HG03565 (cell line): Measurements from ENCODE around the gene MCF2L.

ENCODE experiments used
- ATAC-seq: cut with Tn5 transposase; IDR thresholded peaks from one replicate; pipeline ENCODE4 v1.9.1; 2021; ENCODE audit warnings: mild to moderate bottlenecking, moderate library complexity; ENCODE audit not compliant: unreplicated experiment

The MCF2L gene

DNA sequence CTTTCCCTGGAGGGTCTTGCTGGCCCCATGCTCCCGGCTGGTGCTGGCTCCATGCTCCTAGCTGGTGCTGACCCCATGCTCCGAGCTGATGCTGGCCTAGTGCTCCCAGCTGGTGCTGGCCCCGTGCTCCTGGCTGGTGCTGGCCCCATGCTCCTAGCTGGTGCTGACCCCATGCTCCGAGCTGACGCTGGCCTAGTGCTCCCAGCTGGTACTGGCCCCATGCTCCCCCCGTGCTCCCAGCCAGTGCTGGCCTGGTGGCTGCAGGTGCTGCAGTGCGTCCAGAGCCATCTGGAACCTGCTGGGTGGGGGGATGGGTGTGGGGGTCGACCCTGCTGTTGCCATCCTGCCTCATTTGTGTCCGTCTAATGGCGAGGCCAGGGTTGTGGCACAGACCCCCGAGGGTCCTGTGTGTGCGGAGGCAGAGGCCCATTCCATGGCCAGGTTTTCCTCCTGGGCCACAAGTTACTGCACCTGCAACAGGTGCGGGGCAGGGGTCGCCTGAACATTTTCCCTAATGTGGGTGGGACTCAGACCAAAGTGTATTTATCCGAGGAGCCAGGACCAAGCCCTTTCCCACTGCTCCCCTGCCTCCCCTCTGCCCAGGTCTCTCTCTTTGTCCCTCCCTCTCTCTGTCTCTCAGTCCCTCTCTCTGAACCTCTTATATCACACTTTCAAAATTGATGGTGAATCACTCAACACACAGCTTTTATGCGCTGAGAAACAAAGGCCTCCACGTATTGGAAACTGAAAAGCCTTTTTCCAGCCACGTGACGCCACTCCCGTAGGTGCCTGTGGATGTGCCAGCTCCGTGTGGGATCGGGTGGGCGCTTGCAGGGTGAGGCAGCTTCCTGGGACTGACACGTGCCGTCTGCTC is 45.1 kb downstream of the MCF2L start:
- ATAC-seq, result no peak

DNA sequence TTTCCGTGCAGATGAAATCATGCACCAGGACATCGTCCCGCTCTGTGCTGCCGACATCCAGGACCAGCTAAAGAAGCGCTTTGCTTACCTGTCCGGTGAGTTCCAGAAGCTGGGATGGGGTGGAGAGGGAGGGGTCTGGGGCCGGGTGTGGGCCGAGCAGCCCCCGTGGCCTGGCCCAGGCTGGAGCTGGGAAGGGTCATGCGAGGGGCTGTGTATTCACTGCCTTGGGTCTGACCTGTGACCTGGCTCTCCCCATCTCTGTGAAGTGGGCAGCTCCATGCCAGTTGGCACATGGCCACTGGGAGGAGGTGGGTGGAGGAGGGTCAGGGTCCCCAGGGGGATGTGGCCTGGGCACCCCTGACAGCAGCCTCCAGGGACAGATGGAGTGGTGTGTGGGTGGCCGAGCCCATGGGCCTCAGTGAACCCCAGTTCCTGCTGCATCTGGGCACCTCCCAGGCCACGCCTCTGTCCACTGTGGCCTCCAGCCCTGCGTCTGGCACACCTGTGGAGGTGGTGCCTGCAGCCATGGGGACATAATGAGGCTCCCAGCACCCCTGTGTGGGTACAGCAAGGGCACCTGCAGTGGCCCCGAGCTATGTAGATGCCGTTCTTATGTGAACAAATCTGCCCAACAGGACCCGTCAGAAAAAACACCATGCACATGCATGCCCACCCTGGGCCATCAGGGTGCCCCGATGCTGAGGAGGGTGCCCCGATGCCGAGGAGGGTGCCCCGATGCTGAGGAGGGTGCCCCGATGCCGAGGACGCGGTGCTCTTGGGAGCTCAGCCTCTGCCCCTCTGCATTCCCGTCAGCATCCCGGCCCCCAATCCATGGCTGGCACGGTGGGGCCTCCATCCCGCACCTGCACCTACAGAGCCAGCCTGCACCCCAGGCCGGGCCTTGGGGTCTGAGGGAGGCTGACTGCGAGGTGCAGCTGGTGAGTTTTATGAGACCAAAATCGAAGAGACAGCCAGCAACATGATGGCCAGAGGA is 46.0 kb downstream of the MCF2L start:
- no peak for ATAC-seq

DNA sequence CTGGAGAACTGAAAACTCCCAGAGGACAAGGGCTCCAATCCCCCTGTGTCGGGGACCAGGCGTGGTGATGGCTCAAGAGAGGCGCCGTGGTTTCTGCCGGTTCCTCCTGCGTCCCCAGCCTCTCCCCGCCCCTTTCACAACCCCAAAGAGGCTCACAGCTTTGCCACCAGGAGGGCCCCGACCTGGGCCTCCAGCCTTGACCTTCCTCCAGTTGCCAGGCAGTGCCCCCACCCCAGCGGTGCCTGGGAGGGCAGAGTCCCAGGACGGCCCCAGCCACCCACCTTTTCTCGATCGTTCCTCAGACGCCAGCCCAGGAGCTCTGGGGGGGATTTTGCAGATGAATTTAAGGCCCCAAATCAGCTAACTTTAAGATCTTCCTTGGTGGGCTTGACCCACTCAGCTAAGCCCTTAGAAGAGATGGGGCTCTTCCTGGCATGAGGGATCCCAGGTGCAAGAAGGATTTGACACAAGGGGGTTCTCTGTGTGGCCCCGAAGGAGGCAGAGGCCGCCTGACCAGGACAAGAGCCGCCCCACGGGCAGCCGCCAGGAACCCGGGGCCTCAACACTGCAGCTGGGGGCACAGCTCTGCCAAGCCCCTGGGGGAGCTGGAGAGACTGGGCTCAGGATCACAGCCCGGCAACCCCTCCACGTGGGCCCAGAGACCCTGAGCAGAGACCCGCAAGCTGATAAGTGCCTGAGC is 47.0 kb downstream of the MCF2L start:
- no peak for ATAC-seq

GRCh38 chr13:113016526-113017295 is 47.7 kb downstream of the MCF2L start:
- no peak for ATAC-seq

DNA sequence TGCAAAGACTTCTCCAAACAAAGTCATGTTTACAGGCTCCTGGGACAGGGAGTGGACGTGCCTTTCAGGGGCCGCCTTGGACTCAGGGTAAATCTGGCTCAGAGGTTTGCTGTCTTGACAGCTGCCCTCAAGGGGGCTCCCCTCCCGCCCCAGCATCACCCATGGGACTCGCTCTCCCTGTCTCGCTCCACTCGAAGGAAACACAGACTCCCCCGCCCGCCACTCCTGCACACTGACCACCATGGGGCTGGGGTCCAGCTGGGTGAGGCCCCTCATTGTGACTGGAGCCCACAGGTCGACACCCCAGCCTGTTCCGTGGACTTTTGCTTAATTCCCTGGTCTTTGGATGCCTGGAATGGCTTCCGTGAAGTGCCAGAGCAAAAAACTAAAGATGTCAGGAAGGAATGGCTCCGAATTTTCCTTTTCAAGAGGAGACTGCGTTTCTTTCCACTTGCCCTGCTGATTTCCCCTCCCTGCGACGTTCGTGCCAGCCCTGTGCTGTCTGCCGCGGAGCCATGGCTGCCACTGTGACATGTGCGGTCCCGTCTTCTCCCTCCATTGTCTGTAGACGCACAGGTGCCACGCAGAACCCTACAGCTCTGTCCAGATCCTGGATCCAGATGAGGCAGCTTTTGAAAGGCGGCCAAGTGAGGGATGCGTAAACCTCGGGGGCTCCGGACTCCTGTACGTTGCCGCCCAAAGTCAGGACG is 48.6 kb downstream of the MCF2L start:
- no peak for ATAC-seq

GRCh38 chr13:113018676-113019465 is 49.9 kb downstream of the MCF2L start:
- no peak for ATAC-seq

DNA sequence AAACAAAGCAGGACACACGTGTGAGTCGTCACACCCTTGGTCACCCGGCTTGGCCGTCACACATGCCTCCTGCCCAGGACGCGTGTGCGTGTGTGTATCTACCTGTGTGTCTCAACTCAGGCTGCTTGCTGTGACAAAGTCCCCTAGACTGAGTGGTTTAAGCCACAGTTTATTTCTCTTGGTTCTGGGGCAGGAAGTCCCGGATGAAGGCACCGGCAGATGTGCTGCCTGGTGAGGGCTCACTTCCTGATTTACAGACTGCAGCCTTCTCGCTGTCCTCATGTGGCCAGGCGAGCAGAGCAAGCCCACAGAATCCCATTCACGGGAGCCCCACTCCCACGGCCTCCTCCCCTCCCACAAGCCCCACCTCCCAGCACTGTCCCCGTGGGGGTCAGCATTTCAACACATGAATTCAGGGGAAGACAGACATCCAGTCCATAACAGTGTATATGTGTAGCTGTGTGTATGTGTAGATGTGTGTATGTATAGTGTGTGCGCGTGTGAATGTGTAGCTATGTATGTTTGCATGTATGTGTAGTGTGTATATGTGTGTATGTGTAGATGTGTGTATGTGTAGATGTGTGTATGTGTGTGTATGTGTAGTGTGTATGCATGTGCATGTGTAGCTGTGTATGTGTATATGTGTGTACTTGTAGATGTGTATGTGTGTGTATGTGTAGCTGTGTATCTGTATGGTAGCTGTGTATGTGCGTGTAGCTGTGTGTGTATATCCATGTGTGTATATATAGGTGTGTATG is 51.5 kb downstream of the MCF2L start:
- ATAC-seq, result no peak

GRCh38 chr13:113021391-113021790 is 52.4 kb downstream of the MCF2L start:
- ATAC-seq, result no peak

- no peak for ATAC-seq
Observed at GRCh38 chr13:113021811-113022210, 52.8 kb downstream of the MCF2L start.

DNA sequence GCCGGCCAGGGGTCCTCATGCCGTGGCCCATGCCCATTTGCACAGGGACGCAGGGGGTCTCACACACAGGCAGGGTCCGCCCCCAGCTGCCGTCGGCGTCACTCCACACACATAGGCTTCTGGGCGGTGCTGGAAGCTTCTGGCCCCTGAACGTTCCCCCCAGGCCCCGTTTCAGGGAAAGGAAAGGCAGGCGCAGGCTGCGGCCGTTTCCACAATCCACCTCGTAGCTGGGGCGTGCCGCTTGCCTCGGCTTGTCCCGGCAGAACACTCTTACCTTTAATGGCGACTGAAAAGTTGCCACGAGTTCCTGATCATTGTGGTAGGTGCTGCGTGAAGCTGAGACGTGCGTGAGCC is 53.4 kb downstream of the MCF2L start:
- no peak for ATAC-seq

- no peak for ATAC-seq
Observed at GRCh38 chr13:113022745-113023574, 53.9 kb downstream of the MCF2L start.

DNA sequence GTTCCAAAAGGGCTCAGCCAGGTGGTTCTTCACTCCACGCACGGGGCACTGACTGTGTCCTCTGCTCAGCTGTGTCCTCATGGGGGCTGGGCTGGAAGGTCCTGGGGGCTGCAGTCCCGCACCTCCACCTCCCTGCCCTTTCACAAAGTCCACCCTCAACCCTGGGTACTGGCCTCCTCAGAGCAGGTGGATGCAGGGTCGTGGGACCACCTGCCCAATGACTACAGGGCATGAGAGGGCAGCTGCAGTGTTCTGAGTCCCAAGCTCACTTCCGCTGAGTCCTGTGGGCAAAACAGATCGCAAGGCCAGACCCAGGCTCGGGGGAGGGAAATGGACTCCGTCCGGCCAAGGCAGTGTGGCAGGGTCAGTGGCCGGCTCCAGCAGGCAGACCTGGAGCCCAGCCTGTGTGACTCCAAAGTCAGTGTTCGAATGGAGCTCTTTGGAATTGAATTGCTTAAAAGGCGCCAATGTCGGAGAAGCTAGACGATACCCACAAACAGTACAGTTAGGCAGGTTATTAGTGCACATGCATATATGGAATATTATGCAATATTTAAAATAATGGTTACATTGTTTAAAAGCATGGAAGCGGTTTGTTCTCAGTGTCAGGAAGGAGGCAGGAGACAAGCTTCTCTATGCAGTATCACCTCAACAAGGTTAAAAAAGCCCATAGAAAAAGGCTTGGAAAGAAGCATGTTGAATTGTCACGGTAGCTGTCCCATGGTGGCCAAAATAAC is 54.8 kb downstream of the MCF2L start:
- ATAC-seq, result no peak

GRCh38 chr13:113024466-113024865 is 55.5 kb downstream of the MCF2L start:
- ATAC-seq, result no peak

DNA sequence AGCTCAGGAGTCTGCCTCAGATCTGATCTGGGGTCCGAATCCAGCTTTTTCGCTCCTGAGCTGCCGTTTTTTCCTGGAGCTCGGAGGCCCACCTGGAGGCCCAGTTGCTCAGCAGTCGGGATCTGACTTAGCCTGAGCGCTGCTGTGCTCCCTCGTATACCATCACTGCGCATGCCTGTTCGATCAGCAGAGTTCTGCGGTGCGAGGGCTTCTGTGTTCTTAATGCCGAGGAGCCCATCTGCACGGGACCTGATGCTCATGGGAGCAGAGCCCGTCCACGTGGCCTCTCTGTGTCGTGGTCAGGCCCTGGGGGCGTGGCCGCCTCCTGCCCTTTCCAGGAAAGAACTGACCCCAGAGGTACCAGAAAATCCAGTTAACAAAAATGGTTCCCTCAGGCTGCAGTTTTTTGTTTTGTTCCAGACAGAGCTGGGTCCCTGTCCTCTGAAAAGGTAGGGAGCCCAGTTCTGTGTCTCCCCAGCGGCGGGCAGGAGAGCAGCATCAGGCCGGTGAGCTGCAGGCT is 57.4 kb downstream of the MCF2L start:
- no peak for ATAC-seq

GRCh38 chr13:113027095-113027494 is 58.1 kb downstream of the MCF2L start:
- no peak for ATAC-seq

DNA sequence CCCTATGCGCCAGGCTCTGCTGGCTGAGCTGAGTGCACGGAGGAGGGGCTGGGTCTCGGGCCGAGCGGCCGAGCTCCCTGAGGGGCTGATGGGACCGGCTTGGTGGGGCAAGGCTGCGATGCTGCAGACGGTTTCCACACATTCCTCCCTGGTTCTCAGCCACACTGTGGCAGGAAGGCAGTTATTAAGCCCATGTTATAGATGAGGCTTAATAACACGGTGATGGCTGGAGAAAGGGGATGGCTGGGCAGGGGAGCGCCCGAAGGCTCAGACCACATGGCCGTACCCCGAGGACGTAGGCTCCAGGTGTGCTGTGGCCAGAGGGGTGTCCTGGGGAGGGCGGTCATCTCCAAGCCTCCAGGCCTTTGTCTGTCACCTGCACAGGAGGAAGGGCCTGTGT is 58.6 kb downstream of the MCF2L start:
- no peak for ATAC-seq
